Type B pancreatic cell (in vitro differentiated cells): ENCODE measurements around the gene RAD51B. TPM values are rescaled to one million over a fixed set of nuclear protein-coding genes. Genes with fewer than 3 reads are reported as not detected.

Source experiments
- DNase-seq: peaks from one replicate; pipeline ENCODE4 v3.0.0; 2021; ENCODE audit warnings: mixed read lengths; ENCODE audit not compliant: unreplicated experiment; ENCODE audit errors: extremely low spot score
- H3K27ac Mint-ChIP-seq: 2 replicates; pipeline ENCODE4 v1.8.0; 2021; ENCODE audit warnings: mild to moderate bottlenecking, mixed read lengths
- H3K27me3 Mint-ChIP-seq: 2 replicates; pipeline ENCODE4 v1.8.0; 2021; ENCODE audit warnings: mixed read lengths
- H3K36me3 Mint-ChIP-seq: 2 replicates; pipeline ENCODE4 v1.8.0; 2021; ENCODE audit warnings: mixed read lengths
- H3K4me1 Mint-ChIP-seq: one replicate; pipeline ENCODE4 v1.8.0; 2021; ENCODE audit warnings: mixed read lengths; ENCODE audit not compliant: unreplicated experiment
- H3K4me3 Mint-ChIP-seq: 2 replicates; pipeline ENCODE4 v1.8.0; 2021; ENCODE audit warnings: mild to moderate bottlenecking, mixed read lengths
- H3K9me3 Mint-ChIP-seq: 2 replicates; pipeline ENCODE4 v1.8.0; 2021; ENCODE audit warnings: mixed read lengths
- CTCF ChIP-seq: fragments of 200-600 bp; sonication (generic); conservative IDR thresholded peaks from 2 replicates; pipeline ENCODE4 v1.5.0; 2021; ENCODE audit warnings: antibody characterized with exemption, mild to moderate bottlenecking
- total RNA-seq: library from RNA; stranded (reverse); gene quantifications from 2 replicates; pipeline ENCODE4 v1.2.1, GENCODE V29; 2021; ENCODE audit warnings: low replicate concordance

RAD51B gene
- total RNA-seq, 1 donor from 2014 or later: 27.3 TPM

GRCh38 chr14:68576496-68577244 lies 757.1 kb downstream of the RAD51B start:
- Mint-ChIP-seq H3K4me1 (peaks cover 45% of the 10 kb centered on the region), H3K27ac (peak overlapping the region; percentile 42), H3K36me3 (peaks cover 20% of the 10 kb centered on the region), H3K9me3 (peaks cover 13% of the 10 kb centered on the region), H3K4me3 (no peak overlapping the region), H3K27me3 (no peaks in the 10 kb centered on the region)
- DNase-seq: no peak
- no peak for TF ChIP-seq CTCF

- Mint-ChIP-seq H3K36me3 (peaks cover 25% of the 10 kb centered on the region), H3K4me3 (peak overlapping the region; percentile 53), H3K27me3 (no peaks in the 10 kb centered on the region), H3K27ac (peak overlapping the region; percentile 93), H3K9me3 (peaks cover 12% of the 10 kb centered on the region), H3K4me1 (peaks cover 40% of the 10 kb centered on the region)
- TF ChIP-seq CTCF: no peak
- DNase-seq: no peak
Measured at GRCh38 chr14:68577802-68578541, 758.4 kb downstream of the RAD51B start.

- H3K36me3 Mint-ChIP-seq: peaks cover 21% of the 10 kb centered on the region
- TF ChIP-seq CTCF: no peak
- H3K27me3 Mint-ChIP-seq: no peaks in the 10 kb centered on the region
- no peak overlapping the region for H3K4me3 Mint-ChIP-seq
- H3K4me1 Mint-ChIP-seq: peaks cover 35% of the 10 kb centered on the region
- peak overlapping the region; percentile 93 for H3K27ac Mint-ChIP-seq
- DNase-seq: no peak
- peaks cover 12% of the 10 kb centered on the region for H3K9me3 Mint-ChIP-seq
Measured at GRCh38 chr14:68578597-68578996, 759.0 kb downstream of the RAD51B start.

- Mint-ChIP-seq H3K27ac (no peak overlapping the region), H3K4me3 (no peak overlapping the region), H3K36me3 (peaks cover 26% of the 10 kb centered on the region), H3K4me1 (peaks cover 44% of the 10 kb centered on the region), H3K27me3 (no peaks in the 10 kb centered on the region), H3K9me3 (peaks cover 18% of the 10 kb centered on the region)
- no peak for TF ChIP-seq CTCF
- no peak for DNase-seq
Measured at GRCh38 chr14:68580096-68580645, 760.6 kb downstream of the RAD51B start.

- Mint-ChIP-seq H3K4me1 (peaks cover 46% of the 10 kb centered on the region), H3K27ac (no peak overlapping the region), H3K36me3 (peaks cover 23% of the 10 kb centered on the region), H3K9me3 (peaks cover 18% of the 10 kb centered on the region), H3K4me3 (no peak overlapping the region), H3K27me3 (no peaks in the 10 kb centered on the region)
- no peak for DNase-seq
- no peak for TF ChIP-seq CTCF
Measured at GRCh38 chr14:68580671-68581070, 761.1 kb downstream of the RAD51B start.
